Osteocyte (in vitro differentiated cells): Measurements from ENCODE around the gene PPP1R12C. TPM values are rescaled to one million over a fixed set of nuclear protein-coding genes. Genes with fewer than 3 reads are reported as not detected.
"Not testable (repeated sequence)": the region's sequence is repeated elsewhere in the genome, so short reads cannot be mapped to it uniquely, and the experiment has no call there.

Experiments
- DNase-seq: peaks from one replicate; pipeline ENCODE4 v3.0.0; 2021; ENCODE audit warnings: mixed read lengths; ENCODE audit not compliant: unreplicated experiment; ENCODE audit errors: extremely low spot score
- H3K27ac Mint-ChIP-seq: one replicate; pipeline ENCODE4 v1.8.0; 2021; ENCODE audit warnings: mild to moderate bottlenecking, mixed read lengths; ENCODE audit not compliant: unreplicated experiment
- H3K27me3 Mint-ChIP-seq: one replicate; pipeline ENCODE4 v1.8.0; 2021; ENCODE audit warnings: mixed read lengths; ENCODE audit not compliant: unreplicated experiment
- H3K36me3 Mint-ChIP-seq: one replicate; pipeline ENCODE4 v1.8.0; 2021; ENCODE audit warnings: mixed read lengths; ENCODE audit not compliant: unreplicated experiment
- H3K4me1 Mint-ChIP-seq: one replicate; pipeline ENCODE4 v1.8.0; 2021; ENCODE audit warnings: mixed read lengths; ENCODE audit not compliant: unreplicated experiment
- H3K4me3 Mint-ChIP-seq: one replicate; pipeline ENCODE4 v1.8.0; 2021; ENCODE audit warnings: mild to moderate bottlenecking, moderate library complexity, mixed read lengths; ENCODE audit not compliant: unreplicated experiment
- H3K9me3 Mint-ChIP-seq: one replicate; pipeline ENCODE4 v1.8.0; 2021; ENCODE audit warnings: mixed read lengths; ENCODE audit not compliant: unreplicated experiment
- total RNA-seq: library from RNA; stranded (reverse); gene quantifications from 2 replicates; pipeline ENCODE4 v1.2.1, GENCODE V29; 2021
- TF ChIP-seq, protein P1 (sequence below): fragments of 200-600 bp; sonication (generic); IDR thresholded peaks from 2 replicates; pipeline ENCODE4 v1.5.0; 2021; ENCODE audit warnings: antibody characterized with exemption, mild to moderate bottlenecking, moderate library complexity

PPP1R12C gene
- total RNA-seq, 1 donor from 2014 or later: 135 TPM

DNA sequence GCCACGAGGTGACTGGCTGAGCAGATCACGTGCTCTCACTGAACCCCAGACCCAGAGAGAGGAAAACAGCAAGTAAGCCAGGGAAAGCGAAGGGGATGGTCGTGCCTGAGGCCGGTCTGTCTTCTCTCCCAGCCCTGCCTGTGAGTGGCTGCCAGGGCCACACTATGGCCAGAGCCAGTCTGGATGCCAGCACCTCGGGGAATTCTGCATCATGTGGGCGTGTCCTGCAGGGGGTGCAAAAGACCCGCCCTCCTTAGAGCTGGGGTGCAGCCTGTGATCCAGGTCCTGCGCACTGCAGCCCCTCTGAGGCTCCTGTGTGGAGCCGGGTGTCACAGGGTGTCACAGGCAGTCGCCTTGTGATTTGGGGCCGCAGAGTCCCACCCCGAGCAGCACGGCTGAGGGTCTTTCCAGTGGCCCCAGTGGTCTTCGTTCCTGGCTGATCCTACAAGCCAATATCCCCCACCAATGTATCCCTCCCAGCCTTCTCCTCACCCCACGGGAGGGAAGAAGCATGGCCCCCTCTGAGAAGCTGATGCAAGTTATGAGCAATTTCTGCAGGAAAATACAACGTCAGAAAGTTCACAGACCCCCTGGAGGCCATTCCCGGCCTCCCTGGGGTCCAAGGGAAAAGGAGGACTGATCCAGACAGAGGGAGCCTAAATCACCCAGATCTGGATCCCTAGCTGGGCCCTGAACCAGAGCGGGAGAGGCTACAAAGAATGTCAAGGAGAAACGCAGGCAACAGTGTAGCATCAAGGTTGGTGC is 7.7 kb downstream of the PPP1R12C start:
- no peaks in the 10 kb centered on the region for H3K9me3 Mint-ChIP-seq
- TF ChIP-seq, protein P1, sequence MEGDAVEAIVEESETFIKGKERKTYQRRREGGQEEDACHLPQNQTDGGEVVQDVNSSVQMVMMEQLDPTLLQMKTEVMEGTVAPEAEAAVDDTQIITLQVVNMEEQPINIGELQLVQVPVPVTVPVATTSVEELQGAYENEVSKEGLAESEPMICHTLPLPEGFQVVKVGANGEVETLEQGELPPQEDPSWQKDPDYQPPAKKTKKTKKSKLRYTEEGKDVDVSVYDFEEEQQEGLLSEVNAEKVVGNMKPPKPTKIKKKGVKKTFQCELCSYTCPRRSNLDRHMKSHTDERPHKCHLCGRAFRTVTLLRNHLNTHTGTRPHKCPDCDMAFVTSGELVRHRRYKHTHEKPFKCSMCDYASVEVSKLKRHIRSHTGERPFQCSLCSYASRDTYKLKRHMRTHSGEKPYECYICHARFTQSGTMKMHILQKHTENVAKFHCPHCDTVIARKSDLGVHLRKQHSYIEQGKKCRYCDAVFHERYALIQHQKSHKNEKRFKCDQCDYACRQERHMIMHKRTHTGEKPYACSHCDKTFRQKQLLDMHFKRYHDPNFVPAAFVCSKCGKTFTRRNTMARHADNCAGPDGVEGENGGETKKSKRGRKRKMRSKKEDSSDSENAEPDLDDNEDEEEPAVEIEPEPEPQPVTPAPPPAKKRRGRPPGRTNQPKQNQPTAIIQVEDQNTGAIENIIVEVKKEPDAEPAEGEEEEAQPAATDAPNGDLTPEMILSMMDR: no peak
- no peak overlapping the region for H3K4me3 Mint-ChIP-seq
- H3K27ac Mint-ChIP-seq: peak overlapping the region; percentile 72
- H3K27me3 Mint-ChIP-seq: no peaks in the 10 kb centered on the region
- H3K36me3 Mint-ChIP-seq: peaks cover 19% of the 10 kb centered on the region
- DNase-seq: no peak
- H3K4me1 Mint-ChIP-seq: peaks cover 24% of the 10 kb centered on the region

- H3K9me3 Mint-ChIP-seq, H3K4me3 Mint-ChIP-seq, H3K4me1 Mint-ChIP-seq, H3K27ac Mint-ChIP-seq, H3K27me3 Mint-ChIP-seq, DNase-seq: not testable (repeated sequence)
- peaks cover 32% of the 10 kb centered on the region for H3K36me3 Mint-ChIP-seq
These were observed 10.2 kb downstream of the PPP1R12C start for GRCh38 chr19:55107252-55107651.

- no peak overlapping the region for H3K4me3 Mint-ChIP-seq
- TF ChIP-seq, protein P1: no peak
- H3K27ac Mint-ChIP-seq: peak overlapping the region; percentile 25
- H3K27me3 Mint-ChIP-seq: no peaks in the 10 kb centered on the region
- peaks cover 37% of the 10 kb centered on the region for H3K36me3 Mint-ChIP-seq
- no peaks in the 10 kb centered on the region for H3K9me3 Mint-ChIP-seq
- DNase-seq: no peak
- peaks cover 8% of the 10 kb centered on the region for H3K4me1 Mint-ChIP-seq
These were observed 10.8 kb downstream of the PPP1R12C start for GRCh38 chr19:55106591-55106990.

DNA sequence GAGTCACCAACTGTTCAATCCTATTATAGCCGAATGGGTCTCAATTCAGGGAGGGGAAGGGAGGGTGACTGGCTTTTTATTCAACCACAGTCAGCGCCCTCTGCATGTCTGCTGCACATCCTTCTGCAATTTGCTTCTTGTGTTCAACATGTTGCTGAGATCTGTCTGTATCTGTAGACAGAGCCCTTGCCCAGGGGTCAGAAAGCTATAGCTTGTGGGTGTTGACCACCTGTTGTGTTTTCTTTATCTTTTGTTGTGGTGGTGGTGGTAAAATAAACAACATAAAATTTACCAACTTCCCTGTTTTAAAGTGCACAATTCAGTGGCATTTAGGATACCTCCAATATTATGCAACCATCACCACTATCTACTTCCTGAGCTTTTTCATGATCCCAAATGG is 12.2 kb downstream of the PPP1R12C start:
- peaks cover 4% of the 10 kb centered on the region for H3K4me1 Mint-ChIP-seq
- no peaks in the 10 kb centered on the region for H3K27me3 Mint-ChIP-seq
- H3K4me3 Mint-ChIP-seq: no peak overlapping the region
- TF ChIP-seq, protein P1: no peak
- DNase-seq: no peak
- no peak overlapping the region for H3K27ac Mint-ChIP-seq
- H3K36me3 Mint-ChIP-seq: peaks cover 36% of the 10 kb centered on the region
- H3K9me3 Mint-ChIP-seq: no peaks in the 10 kb centered on the region

- no peak overlapping the region for H3K4me3 Mint-ChIP-seq
- DNase-seq: no peak
- H3K27me3 Mint-ChIP-seq: no peaks in the 10 kb centered on the region
- no peak overlapping the region for H3K27ac Mint-ChIP-seq
- TF ChIP-seq, protein P1: no peak
- peaks cover 28% of the 10 kb centered on the region for H3K36me3 Mint-ChIP-seq
- H3K9me3 Mint-ChIP-seq: no peaks in the 10 kb centered on the region
- H3K4me1 Mint-ChIP-seq: peaks cover 2% of the 10 kb centered on the region
These were observed 14.2 kb downstream of the PPP1R12C start for GRCh38 chr19:55103190-55103589.
